Spleen (tissue), 11 donors: ENCODE data around the gene OBSCN. TPM values are rescaled to one million over a fixed set of nuclear protein-coding genes. Genes with fewer than 3 reads are reported as not detected.

Experiments
- DNase-seq: peaks from one replicate; pipeline ENCODE4 v3.0.0-alpha.2; 2020
- H3K27ac ChIP-seq, 8 donors: fragments of 200-600 bp; sonication (generic) in 7 of 8; 1 replicate in 4 of 8; 2 replicates in 4 of 8; pipeline versions ENCODE4 v1.5.0 to v1.8.0; 2016 to 2021; ENCODE audit warnings: inconsistent platforms in 4 of 8, mild to moderate bottlenecking in 4 of 8, moderate library complexity in 1 of 8
- H3K27me3 ChIP-seq, 7 donors: fragments of 200-600 bp; sonication (generic) in 6 of 7; replicated peaks in 1 of 7; 1 replicate in 4 of 7; 2 replicates in 3 of 7; pipeline versions ENCODE4 v1.5.0 to v1.8.0; 2016 to 2021; ENCODE audit warnings: inconsistent platforms in 3 of 7, mild to moderate bottlenecking in 1 of 7
- H3K36me3 ChIP-seq, 6 donors: fragments of 200-600 bp; sonication (generic) in 5 of 6; 1 replicate in 4 of 6; 2 replicates in 2 of 6; pipeline versions ENCODE4 v1.5.0 to v1.8.0; 2016 to 2021; ENCODE audit warnings: inconsistent platforms in 2 of 6
- H3K4me1 ChIP-seq, 6 donors: fragments of 200-600 bp; sonication (generic) in 5 of 6; 1 replicate in 3 of 6; 2 replicates in 3 of 6; pipeline versions ENCODE4 v1.5.0 to v1.8.0; 2016 to 2021; ENCODE audit warnings: inconsistent platforms in 3 of 6
- H3K4me3 ChIP-seq, 8 donors: fragments of 200-600 bp; sonication (generic) in 7 of 8; 1 replicate in 4 of 8; 2 replicates in 4 of 8; pipeline versions ENCODE4 v1.5.0 to v1.8.0; 2016 to 2021; ENCODE audit warnings: inconsistent platforms in 4 of 8, mild to moderate bottlenecking in 4 of 8, moderate library complexity in 2 of 8
- H3K9me3 ChIP-seq, 8 donors: fragments of 200-600 bp; sonication (generic) in 7 of 8; 1 replicate in 4 of 8; 2 replicates in 4 of 8; pipeline versions ENCODE4 v1.5.0 to v1.8.0; 2016 to 2021; ENCODE audit warnings: inconsistent platforms in 4 of 8
- POLR2A ChIP-seq, 3 donors: fragments of 450-650 bp; IDR thresholded peaks; one replicate each; pipeline ENCODE4 v1.5.1; 2017; ENCODE audit warnings: antibody characterized with exemption in 3 of 3, mild to moderate bottlenecking in 1 of 3
- POLR2AphosphoS5 ChIP-seq, 3 donors: sonication (generic); formaldehyde crosslinking; IDR thresholded peaks; one replicate each; pipeline ENCODE4 v1.5.1; 2017; ENCODE audit warnings: antibody characterized with exemption in 3 of 3
- WGBS, 5 donors: extraction: QIAGEN DNeasy Blood & Tissue Kit in 3 of 5; methylation state at CpG; one replicate each; pipeline versions ENCODE4 v1.1.5 to v1.1.7; 2013 to 2018; 5-methylcytosine and 5-hydroxymethylcytosine counted together
- intact Hi-C: fragments of 100-400 bp; cut with DNase I; formaldehyde crosslinking; loops from one replicate; pipeline ENCODE4 v1.15.0; 2023; ENCODE audit warnings: low total_unique reads
- polyA plus RNA-seq, 3 donors: library from polyadenylated mRNA; stranded (reverse); fragments of 200-250 nt; gene quantifications; one replicate each; pipeline ENCODE4 v1.2.1, GENCODE V29; 2013
- total RNA-seq, 7 donors: library from RNA; depleted of rRNA in 3 of 7; stranded (reverse); fragments of >200 nt in 3 of 7; fragmentation: NEBNext Ultra II Directional in 4 of 7; extraction: Animal tissue kit (Norgen Biotek cat#: 25700) in 4 of 7; gene quantifications; one replicate each; pipeline versions ENCODE4 v1.1.0 to v1.2.1, GENCODE V29; 2016 to 2021
- TF ChIP-seq, protein P1 (sequence below), 11 experiments: fragments of 200-600 bp in 7 of 11; fragments of 450-650 bp in 4 of 11; sonication (generic) in 4 of 11; IDR thresholded peaks in 8 of 11; conservative IDR thresholded peaks in 3 of 11; 1 replicate in 7 of 11; 2 replicates in 4 of 11; pipeline versions ENCODE4 v1.4.0 to v1.8.0; 2016 to 2021; ENCODE audit warnings: antibody characterized with exemption in 11 of 11, inconsistent platforms in 4 of 11, mild to moderate bottlenecking in 1 of 11
- donor health status: healthy with polysubstance abuse.
- donor health status: DM: no; HTN: no; CAD: no; lungs with moderate emphysema.
- donor health status: DM: no; HTN: no; CAD: no.
- donor health status: Bipolar disorder and iron deficiency.
- donor health status: healthy.
- donor health status: DM: no; HTN: no; CAD: no.
- donor health status: DM: yes; HTN: yes; CAD: no.

OBSCN gene
- total and polyA plus RNA-seq, 10 donors, result 12.6 to 71.7 (median 41.9) TPM

DNA sequence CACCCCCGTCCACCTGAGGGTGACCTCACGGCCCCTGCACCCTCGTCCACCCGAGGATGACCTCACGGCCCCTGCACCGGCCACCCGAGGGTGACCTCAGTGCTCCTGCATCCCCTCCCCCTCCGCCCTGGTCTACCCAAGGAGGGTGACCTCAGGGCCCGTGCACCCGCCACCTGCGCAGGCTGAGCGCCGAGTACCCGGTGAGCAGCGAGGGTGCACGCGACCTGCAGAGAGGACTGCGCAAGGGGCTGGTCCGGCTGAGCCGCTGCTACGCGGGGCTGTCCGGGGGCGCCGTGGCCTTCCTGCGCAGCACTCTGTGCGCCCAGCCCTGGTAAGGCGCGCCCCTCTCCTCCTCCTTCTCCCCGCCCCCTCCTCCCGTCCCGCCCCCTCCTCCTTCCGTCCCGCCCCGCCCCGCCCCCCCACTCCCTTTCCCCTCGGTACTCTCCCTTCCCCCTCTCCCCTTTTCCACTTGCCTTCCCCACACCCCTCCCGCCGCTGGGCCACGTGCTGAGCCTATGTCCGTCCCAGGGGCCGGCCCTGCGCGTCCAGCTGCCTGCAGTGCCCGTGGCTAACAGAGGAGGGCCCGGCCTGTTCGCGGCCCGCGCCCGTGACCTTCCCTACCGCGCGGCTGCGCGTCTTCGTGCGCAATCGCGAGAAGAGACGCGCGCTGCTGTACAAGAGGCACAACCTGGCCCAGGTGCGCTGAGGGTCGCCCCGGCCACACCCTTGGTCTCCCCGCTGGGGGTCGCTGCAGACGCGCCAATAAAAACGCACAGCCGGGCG, 170.4 kb downstream of the OBSCN start:
- H3K4me1 ChIP-seq, result peaks cover 10 to 52% (median 35%) of the 10 kb centered on the region in 6 donors
- intact Hi-C loops, result no loop called here
- no peaks in the 10 kb centered on the region for H3K36me3 ChIP-seq
- peaks cover 0 to 34% (median 9%) of the 10 kb centered on the region in 7 donors for H3K27me3 ChIP-seq
- DNase-seq, result peak; percentile 88
- TF ChIP-seq POLR2AphosphoS5 (IDR thresholded peaks at IDR 0.05), result peak; percentile 31 to 79 (median 76)
- TF ChIP-seq, protein P1, sequence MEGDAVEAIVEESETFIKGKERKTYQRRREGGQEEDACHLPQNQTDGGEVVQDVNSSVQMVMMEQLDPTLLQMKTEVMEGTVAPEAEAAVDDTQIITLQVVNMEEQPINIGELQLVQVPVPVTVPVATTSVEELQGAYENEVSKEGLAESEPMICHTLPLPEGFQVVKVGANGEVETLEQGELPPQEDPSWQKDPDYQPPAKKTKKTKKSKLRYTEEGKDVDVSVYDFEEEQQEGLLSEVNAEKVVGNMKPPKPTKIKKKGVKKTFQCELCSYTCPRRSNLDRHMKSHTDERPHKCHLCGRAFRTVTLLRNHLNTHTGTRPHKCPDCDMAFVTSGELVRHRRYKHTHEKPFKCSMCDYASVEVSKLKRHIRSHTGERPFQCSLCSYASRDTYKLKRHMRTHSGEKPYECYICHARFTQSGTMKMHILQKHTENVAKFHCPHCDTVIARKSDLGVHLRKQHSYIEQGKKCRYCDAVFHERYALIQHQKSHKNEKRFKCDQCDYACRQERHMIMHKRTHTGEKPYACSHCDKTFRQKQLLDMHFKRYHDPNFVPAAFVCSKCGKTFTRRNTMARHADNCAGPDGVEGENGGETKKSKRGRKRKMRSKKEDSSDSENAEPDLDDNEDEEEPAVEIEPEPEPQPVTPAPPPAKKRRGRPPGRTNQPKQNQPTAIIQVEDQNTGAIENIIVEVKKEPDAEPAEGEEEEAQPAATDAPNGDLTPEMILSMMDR (IDR thresholded peaks at IDR 0.05 in 8 of 11, conservative IDR thresholded peaks at IDR 0.05 in 3 of 11), result peak; percentile 44 to 83 (median 62)
- no peak for TF ChIP-seq POLR2A (IDR thresholded peaks at IDR 0.05)
- peak overlapping the region; percentile 29 to 84 (median 66) for H3K27ac ChIP-seq
- WGBS, 5 donors, result 9 to 22% (median 10%) methylated on average over 26 to 69 of the region's 73 CpGs
- H3K9me3 ChIP-seq, result no peaks in the 10 kb centered on the region
- peak overlapping the region; percentile 39 to 72 (median 50) for H3K4me3 ChIP-seq

DNA sequence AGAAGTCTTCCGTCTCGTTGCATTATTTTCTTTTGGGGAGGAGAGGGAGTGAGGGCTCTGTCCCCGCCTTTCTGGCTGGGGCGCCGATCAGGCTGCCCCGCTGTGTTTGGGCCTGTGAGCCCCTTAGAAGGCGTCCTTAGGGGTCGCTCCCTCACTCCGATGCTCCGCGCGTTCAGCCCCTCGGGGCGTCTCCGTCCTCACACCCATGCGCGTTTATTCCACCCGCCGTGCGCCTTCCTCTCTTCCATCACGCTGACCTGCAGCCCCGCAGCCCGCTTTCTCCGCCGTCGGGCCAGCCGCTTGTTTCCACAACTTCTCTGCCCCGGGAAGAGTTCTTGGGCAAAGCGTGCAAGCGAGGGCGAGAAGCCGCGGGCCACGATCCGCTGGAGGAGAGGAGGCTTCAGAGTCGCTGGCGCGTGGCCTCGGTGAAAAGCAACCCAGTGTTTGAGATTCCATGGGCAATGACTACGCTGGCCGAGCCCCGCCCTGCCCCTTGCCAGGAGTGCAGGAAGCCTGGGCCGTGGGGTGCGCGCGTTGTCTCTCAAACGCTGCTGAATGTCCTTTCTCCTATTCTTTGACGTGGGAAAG, 171.1 kb downstream of the OBSCN start:
- H3K27ac ChIP-seq, result peak overlapping the region; percentile 29 to 84 (median 66)
- TF ChIP-seq, protein P1 (IDR thresholded peaks at IDR 0.05 in 8 of 11, conservative IDR thresholded peaks at IDR 0.05 in 3 of 11), result peak in 3 of 11 experiments; percentile 5 to 43 (median 24)
- TF ChIP-seq POLR2A (IDR thresholded peaks at IDR 0.05) (no peak), POLR2AphosphoS5 (IDR thresholded peaks at IDR 0.05) (peak in 1 of 3 donors; percentile 24)
- peak; percentile 71 for DNase-seq
- H3K36me3 ChIP-seq, result no peaks in the 10 kb centered on the region
- H3K4me1 ChIP-seq, result peaks cover 10 to 45% (median 32%) of the 10 kb centered on the region in 6 donors
- WGBS, 5 donors, result 2 to 5% (median 3%) methylated on average over 16 to 48 of the region's 48 CpGs
- H3K9me3 ChIP-seq, result no peaks in the 10 kb centered on the region
- H3K27me3 ChIP-seq, result peaks cover 0 to 34% (median 9%) of the 10 kb centered on the region in 7 donors
- intact Hi-C loops, result no loop called here
- H3K4me3 ChIP-seq, result peak overlapping the region; percentile 39 to 72 (median 50)

DNA sequence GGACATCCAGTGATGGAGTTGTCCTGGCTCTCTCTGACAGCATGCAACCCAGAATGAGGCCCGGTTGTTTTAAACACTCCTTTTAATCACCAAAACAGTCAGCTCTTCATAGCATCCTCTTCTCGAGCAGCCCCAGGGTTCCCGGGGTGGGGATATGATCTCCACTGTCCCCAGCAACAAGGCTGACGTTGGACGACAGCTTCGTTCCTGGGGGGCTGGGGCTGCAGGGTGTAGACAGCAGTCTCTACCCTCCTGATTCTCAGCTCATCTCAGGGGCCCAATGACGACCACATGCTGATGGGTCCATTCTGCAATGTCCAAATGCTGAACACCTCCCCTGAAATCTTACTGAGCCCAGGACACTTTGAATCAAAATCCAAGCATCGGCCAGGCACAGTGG, 171.8 kb downstream of the OBSCN start:
- WGBS, 5 donors, result 81 to 91% (median 85%) methylated on average over 8 of the region's 8 CpGs
- Histone ChIP-seq H3K4me1 (peaks cover 10 to 38% (median 26%) of the 10 kb centered on the region in 6 donors), H3K36me3 (no peaks in the 10 kb centered on the region), H3K27ac (peak overlapping the region in 1 of 8 donors; percentile 84), H3K9me3 (no peaks in the 10 kb centered on the region), H3K27me3 (peaks cover 0 to 34% (median 9%) of the 10 kb centered on the region in 7 donors), H3K4me3 (peak overlapping the region in 1 of 8 donors; percentile 72)
- peak; percentile 64 for DNase-seq
- intact Hi-C loops, result no loop called here
- TF ChIP-seq POLR2AphosphoS5 (IDR thresholded peaks at IDR 0.05) (no peak), POLR2A (IDR thresholded peaks at IDR 0.05) (no peak)
- TF ChIP-seq, protein P1 (IDR thresholded peaks at IDR 0.05 in 8 of 11, conservative IDR thresholded peaks at IDR 0.05 in 3 of 11), result no peak

DNA sequence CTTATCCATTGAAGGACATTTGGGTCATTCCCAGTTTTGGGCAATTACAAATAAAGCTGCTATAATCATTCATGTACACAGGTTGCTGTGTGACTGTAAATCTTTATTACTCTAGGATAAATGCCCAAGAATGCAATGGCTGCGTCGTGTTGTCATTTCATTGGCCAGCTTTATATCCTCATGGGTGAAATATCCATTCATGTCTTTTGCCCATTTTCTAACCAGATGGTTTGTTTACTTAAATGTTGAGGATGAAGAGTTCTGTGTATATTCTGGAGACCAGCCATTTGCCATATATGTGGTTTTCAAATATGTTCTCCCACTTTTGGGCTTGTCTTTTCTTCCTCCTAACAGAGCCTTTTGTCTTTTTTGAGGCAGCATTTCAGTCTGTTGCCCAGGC, 173.5 kb downstream of the OBSCN start:
- intact Hi-C loops, result no loop called here
- TF ChIP-seq, protein P1 (IDR thresholded peaks at IDR 0.05 in 8 of 11, conservative IDR thresholded peaks at IDR 0.05 in 3 of 11), result no peak
- TF ChIP-seq POLR2AphosphoS5 (IDR thresholded peaks at IDR 0.05), result no peak
- no peak for TF ChIP-seq POLR2A (IDR thresholded peaks at IDR 0.05)
- DNase-seq, result no peak
- H3K36me3 ChIP-seq, result no peaks in the 10 kb centered on the region
- H3K27ac ChIP-seq, result no peak overlapping the region
- WGBS, 5 donors, result 86 to 100% (median 96%) methylated on average over 2 of the region's 2 CpGs
- no peak overlapping the region for H3K4me3 ChIP-seq
- H3K4me1 ChIP-seq, result peaks cover 10 to 25% (median 19%) of the 10 kb centered on the region in 6 donors
- H3K27me3 ChIP-seq, result peaks cover 0 to 34% (median 9%) of the 10 kb centered on the region in 7 donors
- no peaks in the 10 kb centered on the region for H3K9me3 ChIP-seq
